ENCODE results near the gene CDC20B.

- TF ChIP-seq EGR1 (IDR thresholded peaks at IDR 0.05; ENCODE audit: low read depth in 2 of 2) (no peak), RXRA (IDR thresholded peaks at IDR 0.05) (no peak)
- TF ChIP-seq, protein P1, sequence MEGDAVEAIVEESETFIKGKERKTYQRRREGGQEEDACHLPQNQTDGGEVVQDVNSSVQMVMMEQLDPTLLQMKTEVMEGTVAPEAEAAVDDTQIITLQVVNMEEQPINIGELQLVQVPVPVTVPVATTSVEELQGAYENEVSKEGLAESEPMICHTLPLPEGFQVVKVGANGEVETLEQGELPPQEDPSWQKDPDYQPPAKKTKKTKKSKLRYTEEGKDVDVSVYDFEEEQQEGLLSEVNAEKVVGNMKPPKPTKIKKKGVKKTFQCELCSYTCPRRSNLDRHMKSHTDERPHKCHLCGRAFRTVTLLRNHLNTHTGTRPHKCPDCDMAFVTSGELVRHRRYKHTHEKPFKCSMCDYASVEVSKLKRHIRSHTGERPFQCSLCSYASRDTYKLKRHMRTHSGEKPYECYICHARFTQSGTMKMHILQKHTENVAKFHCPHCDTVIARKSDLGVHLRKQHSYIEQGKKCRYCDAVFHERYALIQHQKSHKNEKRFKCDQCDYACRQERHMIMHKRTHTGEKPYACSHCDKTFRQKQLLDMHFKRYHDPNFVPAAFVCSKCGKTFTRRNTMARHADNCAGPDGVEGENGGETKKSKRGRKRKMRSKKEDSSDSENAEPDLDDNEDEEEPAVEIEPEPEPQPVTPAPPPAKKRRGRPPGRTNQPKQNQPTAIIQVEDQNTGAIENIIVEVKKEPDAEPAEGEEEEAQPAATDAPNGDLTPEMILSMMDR (IDR thresholded peaks at IDR 0.05; ENCODE audit: low read depth, low read length, missing input control), result no peak
Observed at GRCh38 chr5:55108661-55109060, 64.3 kb downstream of the CDC20B start.

All from liver (tissue), 3 donors.